Retinal pigment epithelial cell (primary cell): ENCODE results near the gene EHBP1L1.

Experiments used
- DNase-seq: peaks from one replicate; pipeline ENCODE4 v3.0.0-alpha.2; 2010; ENCODE audit warnings: low read depth
- H3K4me3 ChIP-seq: 2 replicates; pipeline ENCODE4 v1.5.1; 2011; ENCODE audit warnings: mild to moderate bottlenecking, low read length, control low read depth, moderate library complexity
- TF ChIP-seq, protein P1 (sequence below): conservative IDR thresholded peaks from 2 replicates; pipeline ENCODE4 v1.5.1; 2011; ENCODE audit warnings: low read depth, low read length, control low read depth, inconsistent platforms

The EHBP1L1 gene

DNA sequence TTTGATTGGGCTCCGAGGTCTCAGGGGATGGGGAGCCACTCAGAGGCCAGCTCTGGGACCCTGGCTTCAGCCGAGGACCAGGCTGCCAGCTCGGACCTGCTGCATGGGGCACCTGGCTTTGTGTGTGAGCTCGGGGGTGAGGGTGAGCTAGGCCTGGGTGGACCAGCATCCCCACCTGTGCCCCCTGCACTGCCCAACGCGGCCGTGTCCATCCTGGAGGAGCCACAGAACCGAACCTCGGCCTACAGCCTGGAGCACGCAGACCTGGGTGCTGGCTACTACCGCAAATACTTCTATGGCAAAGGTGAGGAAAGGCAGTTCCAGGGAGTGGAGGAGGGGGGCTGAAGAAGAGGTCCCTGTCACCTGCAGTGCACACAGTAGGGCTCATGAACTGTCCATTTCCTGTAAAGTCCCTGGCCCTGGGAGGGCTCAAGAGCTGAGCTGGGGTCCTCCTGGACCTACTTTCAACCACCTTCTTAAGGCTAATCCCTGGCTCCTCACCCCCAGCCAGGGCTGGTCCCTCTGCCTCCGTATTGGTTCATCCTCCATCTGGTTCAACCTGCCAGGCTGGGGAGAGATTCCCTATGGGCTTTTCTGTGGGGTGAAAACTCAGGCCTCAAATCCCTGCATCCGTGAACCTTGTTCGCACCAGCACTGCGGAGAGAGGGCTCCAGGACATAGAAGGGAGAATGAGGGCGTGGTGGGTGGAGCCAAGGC, 65.6 kb downstream of the EHBP1L1 start:
- DNase-seq: no peak
- TF ChIP-seq, protein P1, sequence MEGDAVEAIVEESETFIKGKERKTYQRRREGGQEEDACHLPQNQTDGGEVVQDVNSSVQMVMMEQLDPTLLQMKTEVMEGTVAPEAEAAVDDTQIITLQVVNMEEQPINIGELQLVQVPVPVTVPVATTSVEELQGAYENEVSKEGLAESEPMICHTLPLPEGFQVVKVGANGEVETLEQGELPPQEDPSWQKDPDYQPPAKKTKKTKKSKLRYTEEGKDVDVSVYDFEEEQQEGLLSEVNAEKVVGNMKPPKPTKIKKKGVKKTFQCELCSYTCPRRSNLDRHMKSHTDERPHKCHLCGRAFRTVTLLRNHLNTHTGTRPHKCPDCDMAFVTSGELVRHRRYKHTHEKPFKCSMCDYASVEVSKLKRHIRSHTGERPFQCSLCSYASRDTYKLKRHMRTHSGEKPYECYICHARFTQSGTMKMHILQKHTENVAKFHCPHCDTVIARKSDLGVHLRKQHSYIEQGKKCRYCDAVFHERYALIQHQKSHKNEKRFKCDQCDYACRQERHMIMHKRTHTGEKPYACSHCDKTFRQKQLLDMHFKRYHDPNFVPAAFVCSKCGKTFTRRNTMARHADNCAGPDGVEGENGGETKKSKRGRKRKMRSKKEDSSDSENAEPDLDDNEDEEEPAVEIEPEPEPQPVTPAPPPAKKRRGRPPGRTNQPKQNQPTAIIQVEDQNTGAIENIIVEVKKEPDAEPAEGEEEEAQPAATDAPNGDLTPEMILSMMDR: no peak
- H3K4me3 ChIP-seq: peak overlapping the region; percentile 42
